Neural crest cell (in vitro differentiated cells): ENCODE data around the gene NDC80. TPM values are rescaled to one million over a fixed set of nuclear protein-coding genes. Genes with fewer than 3 reads are reported as not detected.

Experiments
- DNase-seq: peaks from one replicate; pipeline ENCODE4 v3.0.0; 2021; ENCODE audit warnings: low read depth, mixed read lengths, low spot score
- H3K27ac Mint-ChIP-seq: one replicate; pipeline ENCODE4 v1.8.0; 2021; ENCODE audit warnings: mild to moderate bottlenecking, mixed read lengths; ENCODE audit not compliant: unreplicated experiment
- H3K27me3 Mint-ChIP-seq: 2 replicates; pipeline ENCODE4 v1.8.0; 2021; ENCODE audit warnings: low read depth, mild to moderate bottlenecking, mixed read lengths
- H3K36me3 Mint-ChIP-seq: 2 replicates; pipeline ENCODE4 v1.8.0; 2021; ENCODE audit warnings: low read depth, mild to moderate bottlenecking, mixed read lengths
- H3K4me1 Mint-ChIP-seq: 2 replicates; pipeline ENCODE4 v1.8.0; 2021; ENCODE audit warnings: mixed read lengths
- H3K4me3 Mint-ChIP-seq: one replicate; pipeline ENCODE4 v1.8.0; 2021; ENCODE audit warnings: mild to moderate bottlenecking, mixed read lengths
- H3K9me3 Mint-ChIP-seq: 2 replicates; pipeline ENCODE4 v1.8.0; 2021; ENCODE audit warnings: mixed read lengths
- CTCF ChIP-seq: fragments of 200-600 bp; sonication (generic); conservative IDR thresholded peaks from 2 replicates; pipeline ENCODE4 v1.5.0; 2021; ENCODE audit warnings: antibody characterized with exemption, mild to moderate bottlenecking
- total RNA-seq: library from RNA; stranded (reverse); gene quantifications from 2 replicates; pipeline ENCODE4 v1.2.1, GENCODE V29; 2021

Gene NDC80
- total RNA-seq, 1 donor from 2014 or later, result 52.1 TPM

DNA sequence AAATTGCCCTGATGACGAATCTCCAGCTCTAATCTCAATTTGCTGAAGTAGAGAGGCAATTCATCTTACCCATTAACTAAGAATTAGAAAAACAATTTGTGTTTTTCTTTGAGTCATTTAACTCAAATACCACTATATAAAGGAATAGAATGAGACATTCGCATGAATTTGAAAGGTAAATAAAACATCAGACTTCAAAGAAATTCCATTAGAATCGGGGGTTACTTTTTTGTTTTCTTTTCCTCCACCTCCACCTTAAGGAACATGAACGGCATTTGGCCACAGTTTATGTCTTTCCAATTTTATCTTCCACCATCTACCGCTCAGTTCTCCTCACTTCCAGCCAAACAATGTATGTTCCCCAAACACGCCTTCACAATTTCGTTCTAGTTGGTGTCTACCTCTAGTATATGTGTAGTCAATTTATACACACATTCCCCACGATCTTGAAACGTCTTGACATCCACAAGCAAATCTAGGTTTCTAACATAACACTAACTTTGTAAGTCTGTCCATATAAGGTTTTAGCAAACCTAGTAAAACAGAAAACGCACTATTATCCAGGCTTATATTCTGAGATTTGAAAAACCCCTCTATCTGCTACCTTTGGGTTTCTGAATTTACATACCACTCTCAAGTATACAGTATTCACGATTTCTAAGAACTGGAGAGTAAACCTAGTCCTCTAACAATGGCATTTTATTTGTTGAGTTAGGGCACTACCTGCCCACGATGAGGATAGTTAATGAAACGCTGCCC, 83.0 kb downstream of the NDC80 start:
- peaks cover 27% of the 10 kb centered on the region for H3K4me1 Mint-ChIP-seq
- no peaks in the 10 kb centered on the region for H3K36me3 Mint-ChIP-seq
- peak overlapping the region; percentile 93 for H3K4me3 Mint-ChIP-seq
- H3K27me3 Mint-ChIP-seq, result peaks cover 20% of the 10 kb centered on the region
- no peak for DNase-seq
- peak overlapping the region; percentile 12 for H3K27ac Mint-ChIP-seq
- no peaks in the 10 kb centered on the region for H3K9me3 Mint-ChIP-seq
- no peak for TF ChIP-seq CTCF

DNA sequence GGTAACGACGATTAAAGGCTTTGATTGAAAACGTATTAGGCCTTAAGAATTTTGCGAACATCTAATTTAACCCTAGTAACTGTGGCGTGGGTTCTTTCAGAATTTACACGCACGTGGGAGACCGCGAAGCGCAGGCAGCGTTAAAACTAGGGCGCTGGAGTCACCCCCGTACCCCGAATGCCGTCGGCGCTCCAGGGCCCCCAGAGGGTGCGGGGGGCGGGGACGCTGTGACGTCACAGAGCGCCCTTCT, 83.5 kb downstream of the NDC80 start:
- H3K27me3 Mint-ChIP-seq, result peaks cover 20% of the 10 kb centered on the region
- no peaks in the 10 kb centered on the region for H3K36me3 Mint-ChIP-seq
- peak overlapping the region; percentile 93 for H3K4me3 Mint-ChIP-seq
- no peak for TF ChIP-seq CTCF
- DNase-seq, result no peak
- peak overlapping the region; percentile 93 for H3K27ac Mint-ChIP-seq
- peaks cover 27% of the 10 kb centered on the region for H3K4me1 Mint-ChIP-seq
- no peaks in the 10 kb centered on the region for H3K9me3 Mint-ChIP-seq

- TF ChIP-seq CTCF, result no peak
- Mint-ChIP-seq H3K4me1 (peaks cover 27% of the 10 kb centered on the region), H3K27ac (peak within 1 kb of the TSS; percentile 96), H3K36me3 (no peaks in the 10 kb centered on the region), H3K27me3 (peaks cover 20% of the 10 kb centered on the region), H3K4me3 (peak within 1 kb of the TSS; percentile 93), H3K9me3 (no peaks in the 10 kb centered on the region)
- peak; percentile 72 for DNase-seq
Observed at GRCh38 chr18:2655178-2655953, 84.0 kb downstream of the NDC80 start, which contains the start of gene SMCHD1. Gene SMCHD1, plus strand, starts transcription at chr18:2655726. Its CDS starts 350 bp downstream, at chr18:2656076.

DNA sequence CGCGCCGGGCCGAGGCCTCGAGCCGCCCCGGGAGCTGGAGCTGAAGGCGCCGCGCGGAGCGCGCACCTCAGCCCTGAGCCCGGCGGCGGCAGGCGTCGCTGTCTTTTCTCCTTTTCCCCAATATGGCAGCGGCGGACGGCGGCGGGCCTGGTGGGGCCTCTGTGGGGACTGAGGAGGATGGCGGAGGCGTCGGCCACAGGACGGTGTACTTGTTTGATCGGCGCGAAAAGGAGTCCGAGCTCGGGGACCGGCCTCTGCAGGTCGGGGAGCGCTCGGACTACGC, 84.5 kb downstream of the NDC80 start:
- TF ChIP-seq CTCF, result no peak
- no peaks in the 10 kb centered on the region for H3K9me3 Mint-ChIP-seq
- H3K4me1 Mint-ChIP-seq, result peaks cover 27% of the 10 kb centered on the region
- no peak for DNase-seq
- H3K27ac Mint-ChIP-seq, result peak overlapping the region; percentile 96
- H3K27me3 Mint-ChIP-seq, result peaks cover 20% of the 10 kb centered on the region
- H3K4me3 Mint-ChIP-seq, result peak overlapping the region; percentile 93
- peaks cover 2% of the 10 kb centered on the region for H3K36me3 Mint-ChIP-seq

DNA sequence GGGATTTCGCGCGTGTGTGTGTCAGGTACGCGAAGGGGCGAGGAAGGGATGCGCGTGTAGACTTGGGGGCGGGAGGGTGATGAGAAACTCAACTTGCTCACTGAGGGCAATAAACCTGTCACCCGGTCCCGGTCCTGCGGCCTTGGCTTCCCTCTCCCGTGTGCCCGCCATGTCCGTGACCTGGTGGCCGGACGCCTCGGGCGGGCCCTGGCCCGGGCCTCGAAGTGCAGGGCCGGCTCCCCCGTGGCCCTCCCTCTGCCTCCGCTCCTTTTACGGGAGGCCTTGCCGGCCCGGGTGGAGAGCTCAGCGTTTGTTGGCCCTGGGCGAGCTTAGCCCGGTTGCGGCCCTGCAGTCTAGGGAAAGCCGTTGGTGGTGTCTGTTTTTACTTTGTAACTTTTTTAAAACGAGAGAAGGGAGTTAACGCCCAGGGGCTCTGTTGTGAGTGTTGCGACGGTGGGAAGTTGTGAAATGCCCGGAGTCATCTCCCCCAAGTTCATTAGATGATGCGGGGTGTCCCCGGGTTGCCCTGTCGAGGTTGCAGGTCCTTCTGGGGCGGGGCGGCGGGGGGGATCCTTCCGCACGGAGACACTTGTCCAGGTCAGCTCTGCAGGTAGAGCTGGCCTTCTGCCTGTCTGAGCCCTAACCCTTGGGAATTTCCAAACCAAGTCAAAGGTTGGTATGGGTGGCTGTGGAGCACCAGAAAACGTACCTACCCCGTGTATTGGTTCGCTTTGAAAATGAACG, 85.1 kb downstream of the NDC80 start:
- TF ChIP-seq CTCF, result no peak
- Mint-ChIP-seq H3K27me3 (peaks cover 20% of the 10 kb centered on the region), H3K9me3 (no peaks in the 10 kb centered on the region), H3K4me1 (peaks cover 27% of the 10 kb centered on the region), H3K36me3 (peaks cover 4% of the 10 kb centered on the region), H3K4me3 (peak overlapping the region; percentile 93), H3K27ac (peak overlapping the region; percentile 96)
- no peak for DNase-seq
